HUES48 (cell line): ENCODE measurements around the gene ARL5C.

ENCODE experiments used
- H3K27ac ChIP-seq: one replicate; pipeline ENCODE4 v1.7.0; 2013; ENCODE audit warnings: low read depth, low read length, inconsistent platforms
- H3K27me3 ChIP-seq: 2 replicates; pipeline ENCODE4 v1.6.1; 2013; ENCODE audit warnings: mild to moderate bottlenecking, low read length; ENCODE audit not compliant: control insufficient read depth, insufficient read depth
- H3K36me3 ChIP-seq: 2 replicates; pipeline ENCODE4 v1.6.1; 2013; ENCODE audit warnings: low read length; ENCODE audit not compliant: control insufficient read depth, insufficient read depth
- H3K4me1 ChIP-seq: 2 replicates; pipeline ENCODE4 v1.6.1; 2013; ENCODE audit warnings: mild to moderate bottlenecking, low read length; ENCODE audit not compliant: control insufficient read depth, insufficient read depth
- H3K4me3 ChIP-seq: 2 replicates; pipeline ENCODE4 v1.5.1; 2013; ENCODE audit warnings: mild to moderate bottlenecking, low read depth, low read length
- H3K9ac ChIP-seq: 2 replicates; pipeline ENCODE4 v1.6.1; 2013; ENCODE audit warnings: mild to moderate bottlenecking, low read depth, low read length, moderate library complexity
- H3K9me3 ChIP-seq: 2 replicates; pipeline ENCODE4 v1.6.1; 2013; ENCODE audit warnings: low read length; ENCODE audit not compliant: control insufficient read depth, insufficient read depth

The ARL5C gene

GRCh38 chr17:39151150-39151942 lies 14.6 kb downstream of the ARL5C start, which contains the start of gene PLXDC1:
TSS of gene PLXDC1 (minus strand) at chr17:39151637. CDS start at chr17:39151437, 200 bp downstream.
- Histone ChIP-seq H3K36me3 (no peaks in the 10 kb centered on the region), H3K4me3 (peak within 1 kb of the TSS; percentile 98), H3K9ac (no peak within 1 kb of the TSS), H3K4me1 (peaks cover 3% of the 10 kb centered on the region; the same call in 1 of the 2 replicates), H3K27ac (no peak within 1 kb of the TSS), H3K27me3 (peaks cover 36% of the 10 kb centered on the region), H3K9me3 (no peaks in the 10 kb centered on the region)

- Histone ChIP-seq H3K36me3 (no peaks in the 10 kb centered on the region), H3K4me1 (peaks cover 3% of the 10 kb centered on the region; the same call in 1 of the 2 replicates), H3K9ac (no peak overlapping the region), H3K27me3 (peaks cover 36% of the 10 kb centered on the region), H3K4me3 (peak overlapping the region; percentile 58), H3K27ac (no peak overlapping the region), H3K9me3 (no peaks in the 10 kb centered on the region)
These were observed 15.2 kb downstream of the ARL5C start for GRCh38 chr17:39150795-39151149.

- Histone ChIP-seq H3K36me3 (no peaks in the 10 kb centered on the region), H3K4me3 (no peak overlapping the region), H3K27me3 (peaks cover 36% of the 10 kb centered on the region), H3K27ac (no peak overlapping the region), H3K4me1 (peaks cover 3% of the 10 kb centered on the region; the same call in 1 of the 2 replicates), H3K9ac (no peak overlapping the region), H3K9me3 (no peaks in the 10 kb centered on the region)
These were observed 15.8 kb downstream of the ARL5C start for GRCh38 chr17:39150104-39150634.

DNA sequence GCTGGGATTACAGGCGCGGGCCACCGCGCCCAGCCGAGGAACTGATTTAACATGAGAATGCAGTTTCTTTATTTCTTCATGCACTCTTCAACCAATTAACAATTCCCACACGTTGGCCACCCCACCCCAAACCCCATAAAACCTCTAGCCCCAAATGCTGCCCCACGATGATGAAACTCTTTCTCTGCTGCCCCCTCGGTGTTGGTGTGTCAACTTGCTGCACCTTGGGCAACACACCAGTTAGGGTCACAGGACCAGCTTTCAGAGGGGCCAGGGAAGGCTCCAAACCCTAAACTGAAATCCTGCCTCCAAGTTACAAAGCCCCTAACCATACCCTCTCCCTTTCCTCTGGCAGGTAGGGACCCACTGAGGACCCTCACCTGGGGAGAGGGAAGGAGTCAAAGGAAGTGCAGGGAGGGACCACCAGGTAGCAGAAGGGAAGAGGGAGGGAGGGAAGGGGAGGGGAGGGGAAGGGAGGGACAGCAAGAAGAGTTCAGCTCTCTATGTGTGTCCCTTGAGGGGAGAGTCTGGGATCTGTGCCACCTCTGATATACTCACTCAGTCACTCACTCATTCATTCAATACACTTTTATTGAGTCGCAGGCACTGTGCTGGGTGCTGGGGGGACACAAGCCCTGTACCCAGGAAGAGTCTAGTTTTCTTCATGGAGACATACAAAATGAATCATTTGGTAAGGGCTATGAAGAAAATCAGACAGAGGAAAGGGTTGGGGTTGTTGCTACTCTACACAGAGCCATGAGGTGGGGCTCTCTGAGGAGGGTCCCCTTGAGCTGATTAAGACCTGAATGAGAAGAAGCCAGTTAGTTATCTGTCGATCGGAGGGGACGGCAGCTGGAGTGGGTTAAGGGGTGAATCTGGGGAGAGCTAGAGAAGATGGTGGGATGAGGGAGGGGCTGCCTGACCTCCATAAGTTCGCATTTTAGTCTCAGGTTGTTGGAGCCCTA lies 18.5 kb downstream of the ARL5C start:
- no peak overlapping the region for H3K4me3 ChIP-seq
- no peaks in the 10 kb centered on the region for H3K9me3 ChIP-seq

GRCh38 chr17:39146273-39146672 lies 19.7 kb downstream of the ARL5C start:
- Histone ChIP-seq H3K9ac (no peak overlapping the region), H3K27ac (no peak overlapping the region), H3K36me3 (no peaks in the 10 kb centered on the region), H3K9me3 (peaks cover 1% of the 10 kb centered on the region; the same call in 1 of the 2 replicates), H3K27me3 (peaks cover 26% of the 10 kb centered on the region), H3K4me3 (no peak overlapping the region), H3K4me1 (no peaks in the 10 kb centered on the region)

More for the DNA sequence above, 18.5 kb downstream of the ARL5C start:
- Histone ChIP-seq H3K27me3 (peaks cover 36% of the 10 kb centered on the region), H3K36me3 (no peaks in the 10 kb centered on the region), H3K27ac (no peak overlapping the region), H3K9ac (no peak overlapping the region), H3K4me1 (peaks cover 3% of the 10 kb centered on the region; the same call in 1 of the 2 replicates)

DNA sequence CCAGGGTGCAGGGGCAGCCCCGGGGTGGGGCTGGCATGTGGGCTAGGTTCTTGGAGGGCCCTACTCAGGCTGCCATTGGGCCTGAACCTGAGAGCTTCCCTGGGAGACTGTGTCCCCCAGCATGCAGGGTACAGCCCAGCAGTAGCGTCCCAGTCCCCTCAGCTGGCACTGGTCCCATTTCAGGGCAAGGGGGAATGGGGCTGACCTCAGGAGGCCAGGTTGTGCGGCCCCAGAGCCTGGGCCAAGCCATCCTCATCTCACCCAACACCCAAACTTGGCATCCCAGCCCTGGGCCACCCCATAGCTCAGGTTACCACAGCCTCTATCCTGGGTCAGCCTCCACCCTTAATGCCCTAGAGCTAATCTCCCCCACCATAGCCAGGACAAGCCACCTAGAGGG lies 20.8 kb downstream of the ARL5C start:
- Histone ChIP-seq H3K27ac (no peak overlapping the region), H3K4me3 (no peak overlapping the region), H3K9ac (no peak overlapping the region), H3K9me3 (peaks cover 2% of the 10 kb centered on the region; the same call in 1 of the 2 replicates), H3K27me3 (peaks cover 14% of the 10 kb centered on the region), H3K4me1 (no peaks in the 10 kb centered on the region), H3K36me3 (no peaks in the 10 kb centered on the region)

DNA sequence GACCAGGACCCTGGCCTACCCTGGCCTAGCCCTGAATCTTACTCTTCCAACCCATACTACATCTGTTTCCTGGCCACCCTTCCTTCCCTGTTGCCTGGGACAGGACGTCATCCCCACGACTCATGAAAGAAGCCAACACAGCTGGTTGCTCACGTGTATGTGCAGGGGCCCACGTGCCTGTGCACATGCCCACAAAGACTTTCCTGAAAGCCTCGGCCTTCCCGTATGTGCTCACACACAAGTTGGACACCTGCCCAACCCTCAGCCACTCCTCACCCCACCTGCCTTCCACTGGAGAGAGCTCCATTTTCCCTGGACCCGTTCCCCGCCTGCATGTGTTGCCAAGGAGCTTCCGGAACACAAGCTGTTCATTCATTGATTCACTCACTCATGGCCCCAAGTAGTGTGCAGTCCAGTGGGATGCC lies 21.5 kb downstream of the ARL5C start:
- Histone ChIP-seq H3K27me3 (peaks cover 7% of the 10 kb centered on the region; the same call in 1 of the 2 replicates), H3K27ac (no peak overlapping the region), H3K4me3 (no peak overlapping the region), H3K4me1 (no peaks in the 10 kb centered on the region), H3K36me3 (no peaks in the 10 kb centered on the region), H3K9me3 (peaks cover 2% of the 10 kb centered on the region; the same call in 1 of the 2 replicates), H3K9ac (no peak overlapping the region)

DNA sequence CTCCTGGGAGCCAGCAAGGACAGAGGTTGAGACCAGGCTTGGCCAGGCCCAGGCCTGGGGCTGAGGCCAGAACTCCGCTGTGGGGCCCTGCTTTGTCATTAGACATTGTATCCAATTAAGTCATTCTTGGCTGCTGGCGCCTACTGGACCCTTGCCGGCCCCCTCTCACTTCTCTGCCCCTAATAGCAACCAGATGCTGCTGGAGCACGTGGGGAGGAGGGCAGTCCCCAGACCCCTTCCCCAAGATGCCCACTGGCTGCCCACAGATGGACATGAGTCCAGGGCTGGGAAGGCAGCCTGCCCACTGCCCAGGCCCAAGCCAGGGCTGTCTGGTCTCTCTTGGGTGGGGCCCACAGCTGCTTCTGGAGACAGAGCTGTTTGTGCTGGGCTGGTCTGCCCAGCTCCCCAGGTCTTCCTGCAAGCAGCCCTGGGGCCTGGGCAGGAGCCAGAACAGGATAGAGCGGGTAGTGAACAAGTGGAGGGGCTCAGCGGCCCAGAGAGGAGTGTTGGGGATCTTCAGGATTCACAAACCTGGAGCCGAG lies 22.3 kb downstream of the ARL5C start:
- Histone ChIP-seq H3K27ac (no peak overlapping the region), H3K4me3 (no peak overlapping the region), H3K36me3 (no peaks in the 10 kb centered on the region), H3K4me1 (no peaks in the 10 kb centered on the region), H3K27me3 (no peaks in the 10 kb centered on the region), H3K9me3 (peaks cover 2% of the 10 kb centered on the region; the same call in 1 of the 2 replicates), H3K9ac (no peak overlapping the region)

GRCh38 chr17:39141915-39142664 lies 23.9 kb downstream of the ARL5C start:
- Histone ChIP-seq H3K4me3 (no peak overlapping the region), H3K4me1 (no peaks in the 10 kb centered on the region), H3K9ac (no peak overlapping the region), H3K36me3 (no peaks in the 10 kb centered on the region), H3K27me3 (no peaks in the 10 kb centered on the region), H3K9me3 (peaks cover 2% of the 10 kb centered on the region; the same call in 1 of the 2 replicates), H3K27ac (no peak overlapping the region)

DNA sequence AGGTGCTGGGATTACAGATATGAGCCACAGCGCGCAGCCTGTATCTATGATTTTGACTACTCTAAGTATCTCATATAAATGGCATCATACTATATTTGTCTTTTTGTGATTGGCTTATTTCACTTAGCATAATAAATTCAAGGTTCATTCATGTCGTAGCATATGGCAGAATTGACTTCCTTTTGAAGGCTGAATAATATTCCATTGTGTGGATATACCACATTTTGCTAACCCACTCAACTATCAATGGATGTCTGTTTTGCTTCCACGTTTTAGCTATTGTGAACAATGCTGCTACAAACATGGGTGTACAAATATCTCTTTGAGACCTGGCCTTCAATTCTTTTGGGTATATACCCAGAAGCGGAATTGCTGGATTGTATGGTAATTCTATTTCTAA lies 24.7 kb downstream of the ARL5C start:
- Histone ChIP-seq H3K9me3 (peaks cover 2% of the 10 kb centered on the region; the same call in 1 of the 2 replicates), H3K4me3 (no peak overlapping the region), H3K36me3 (no peaks in the 10 kb centered on the region), H3K9ac (no peak overlapping the region), H3K27ac (no peak overlapping the region), H3K4me1 (no peaks in the 10 kb centered on the region), H3K27me3 (no peaks in the 10 kb centered on the region)
